Measurements from ENCODE around the gene PRDM5.

DNA sequence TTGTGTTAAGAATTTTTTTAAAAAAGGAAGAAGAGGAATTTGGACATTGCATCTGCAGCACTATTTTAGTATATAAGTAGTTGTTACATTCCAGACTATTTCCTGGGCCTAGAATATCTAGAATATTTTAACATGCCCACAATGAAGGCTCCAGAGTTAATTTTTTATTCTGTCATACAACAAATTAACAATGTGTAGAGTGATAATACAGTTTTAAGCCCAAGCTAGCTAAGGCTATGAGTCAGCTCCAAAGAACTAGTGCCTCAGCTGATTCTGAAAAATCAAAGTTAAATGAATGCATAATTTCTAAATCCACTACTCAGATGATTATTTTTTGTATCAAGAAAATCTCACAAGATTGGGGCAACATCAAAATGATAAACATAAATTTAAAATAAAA lies 231.4 kb downstream of the PRDM5 start:
- no peak for TF ChIP-seq POLR2A (IDR thresholded peaks at IDR 0.05)
- TF ChIP-seq CTCF (IDR thresholded peaks at IDR 0.05) = no peak
